GM10847 (cell line): Measurements from ENCODE around the gene ANXA4.

ENCODE experiments used
- POLR2A ChIP-seq: IDR thresholded peaks from 2 replicates; pipeline ENCODE4 v1.6.1; 2011; ENCODE audit not compliant: insufficient read length; ENCODE audit errors: extremely low read depth

ANXA4 gene

DNA sequence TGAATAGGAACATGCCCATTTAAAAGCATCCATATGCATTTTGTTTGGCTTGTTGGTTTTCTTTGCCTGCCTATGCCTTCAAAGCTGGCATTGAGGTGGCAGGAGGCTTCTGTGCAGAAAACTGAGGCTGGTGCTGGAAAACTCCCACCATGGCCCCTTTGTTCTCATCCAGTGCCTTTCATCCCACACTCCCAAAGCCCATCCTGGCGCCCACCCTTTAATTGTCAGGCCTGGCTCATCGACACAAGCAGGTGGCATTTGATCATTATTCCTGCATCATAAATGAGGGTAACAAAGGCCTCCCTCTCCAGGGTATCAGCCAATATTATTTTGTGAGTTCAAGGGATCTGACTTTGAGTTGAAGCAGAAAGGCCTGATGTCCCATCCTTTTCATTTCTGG, 24.7 kb upstream of the ANXA4 start:
- TF ChIP-seq POLR2A, result no peak

DNA sequence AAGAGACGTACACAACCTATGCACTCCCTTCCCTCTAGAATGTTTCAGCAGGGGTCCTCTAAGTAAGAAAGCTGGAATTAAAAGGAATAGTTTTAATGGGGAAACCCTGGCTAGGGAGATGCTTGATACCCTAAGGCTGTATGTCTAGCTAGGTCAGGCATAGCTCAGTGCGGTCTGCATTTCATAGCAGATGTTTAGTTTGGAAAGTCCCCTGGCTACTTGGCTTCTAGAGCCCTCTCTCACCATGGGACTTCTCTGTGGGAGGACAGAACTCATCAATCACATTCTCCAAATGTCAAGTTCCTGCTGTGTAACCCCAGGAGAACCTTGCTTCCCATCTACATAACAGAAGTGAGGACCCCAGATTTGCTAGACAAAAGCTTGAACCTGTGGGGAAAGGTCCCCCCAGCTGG, 24.1 kb upstream of the ANXA4 start:
- no peak for TF ChIP-seq POLR2A

- TF ChIP-seq POLR2A, result no peak
Observed at GRCh38 chr2:69718338-69718965, 23.5 kb upstream of the ANXA4 start.

DNA sequence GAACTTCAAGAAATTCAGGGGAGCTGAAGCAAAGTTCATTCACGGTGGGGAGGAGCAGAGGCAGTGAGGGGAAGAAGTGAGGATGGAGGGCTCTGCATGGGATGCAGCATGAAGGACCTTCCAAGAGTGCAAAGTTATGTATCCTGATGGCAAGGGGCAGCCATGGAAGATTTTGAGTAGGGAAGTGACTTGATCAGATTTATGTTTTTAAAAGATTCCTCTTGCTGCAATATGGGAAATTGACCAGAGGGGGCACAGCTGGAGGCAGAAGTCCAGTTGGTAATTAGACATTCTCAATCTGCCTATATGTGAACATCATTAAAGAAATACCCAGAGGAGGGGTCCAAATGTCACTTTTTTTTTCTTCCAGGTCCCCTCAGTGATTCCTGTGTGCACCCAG, 21.5 kb upstream of the ANXA4 start:
- no peak for TF ChIP-seq POLR2A

- TF ChIP-seq POLR2A, result no peak
Observed at GRCh38 chr2:69721022-69721421, 20.9 kb upstream of the ANXA4 start.

DNA sequence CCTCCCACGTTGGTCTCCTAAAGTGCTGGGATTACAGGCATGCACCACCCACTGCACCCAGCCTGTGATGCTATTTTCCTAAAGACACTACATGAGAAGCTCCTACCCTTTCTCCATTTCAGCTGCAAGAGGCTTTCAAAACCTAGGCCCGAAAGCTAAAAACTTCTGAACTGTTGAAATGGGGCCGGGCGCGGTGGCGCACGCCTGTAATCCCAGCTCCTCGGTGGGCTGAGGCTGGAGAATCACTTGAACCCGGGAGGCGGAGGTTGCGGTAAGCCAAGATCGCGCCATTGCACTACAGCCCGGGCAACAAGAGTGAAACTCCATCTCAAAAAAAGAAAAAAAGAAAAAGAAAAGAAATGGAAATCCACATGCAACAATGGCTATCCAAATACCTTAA, 18.1 kb upstream of the ANXA4 start:
- no peak for TF ChIP-seq POLR2A

DNA sequence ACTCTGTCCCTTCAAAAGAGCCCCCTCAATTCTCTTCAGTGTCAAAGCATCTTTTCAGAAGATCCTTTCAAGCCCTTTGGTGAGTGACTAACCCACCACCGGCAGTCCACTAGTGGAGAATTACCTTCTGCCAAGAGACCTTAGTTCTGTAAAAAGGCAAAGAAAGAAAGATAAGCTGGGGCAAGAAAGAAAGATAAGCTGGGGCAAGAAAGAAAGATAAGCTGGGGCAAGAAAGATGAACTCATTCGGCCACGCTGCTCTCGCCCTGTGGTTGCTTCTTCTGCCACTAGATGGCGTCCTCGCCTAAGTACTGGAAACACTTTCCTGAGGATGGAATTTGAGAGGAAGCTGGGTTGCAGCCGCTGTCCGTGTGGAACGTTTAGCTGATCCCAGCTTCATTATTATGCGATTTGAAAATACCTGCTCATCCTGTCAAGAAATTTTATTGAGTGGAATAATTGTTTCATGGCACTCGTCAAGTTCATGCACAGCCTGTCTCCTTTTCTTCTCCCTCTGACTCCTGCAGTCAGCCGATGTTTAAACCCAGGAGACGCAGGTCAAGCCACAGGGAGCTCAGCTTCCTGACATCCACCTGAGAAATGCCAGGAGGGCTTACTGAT, 17.3 kb upstream of the ANXA4 start:
- TF ChIP-seq POLR2A, result no peak

GRCh38 chr2:69725706-69726360, 16.1 kb upstream of the ANXA4 start:
- TF ChIP-seq POLR2A, result no peak

- no peak for TF ChIP-seq POLR2A
Observed at GRCh38 chr2:69729266-69729665, 12.7 kb upstream of the ANXA4 start.

DNA sequence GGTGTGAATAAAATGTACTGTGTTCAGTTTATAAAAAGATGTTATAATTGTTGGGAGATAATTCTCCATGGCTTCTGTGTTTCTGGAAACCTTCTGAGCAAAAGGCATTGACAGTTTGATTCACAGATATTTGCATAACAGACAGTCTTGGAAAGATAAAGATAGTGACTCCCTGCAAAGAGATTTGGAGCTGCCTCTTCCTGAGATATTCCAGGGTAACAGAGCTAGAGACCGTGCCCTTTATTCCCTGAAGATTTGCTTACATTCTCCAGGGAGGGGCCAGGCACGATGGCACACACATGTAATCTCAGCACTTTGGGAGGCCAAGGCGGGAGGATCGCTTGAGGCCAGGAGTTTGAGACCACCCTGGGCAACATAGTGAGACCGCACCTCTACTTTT, 12.2 kb upstream of the ANXA4 start:
- TF ChIP-seq POLR2A, result no peak

GRCh38 chr2:69731147-69731970, 10.6 kb upstream of the ANXA4 start:
- no peak for TF ChIP-seq POLR2A

DNA sequence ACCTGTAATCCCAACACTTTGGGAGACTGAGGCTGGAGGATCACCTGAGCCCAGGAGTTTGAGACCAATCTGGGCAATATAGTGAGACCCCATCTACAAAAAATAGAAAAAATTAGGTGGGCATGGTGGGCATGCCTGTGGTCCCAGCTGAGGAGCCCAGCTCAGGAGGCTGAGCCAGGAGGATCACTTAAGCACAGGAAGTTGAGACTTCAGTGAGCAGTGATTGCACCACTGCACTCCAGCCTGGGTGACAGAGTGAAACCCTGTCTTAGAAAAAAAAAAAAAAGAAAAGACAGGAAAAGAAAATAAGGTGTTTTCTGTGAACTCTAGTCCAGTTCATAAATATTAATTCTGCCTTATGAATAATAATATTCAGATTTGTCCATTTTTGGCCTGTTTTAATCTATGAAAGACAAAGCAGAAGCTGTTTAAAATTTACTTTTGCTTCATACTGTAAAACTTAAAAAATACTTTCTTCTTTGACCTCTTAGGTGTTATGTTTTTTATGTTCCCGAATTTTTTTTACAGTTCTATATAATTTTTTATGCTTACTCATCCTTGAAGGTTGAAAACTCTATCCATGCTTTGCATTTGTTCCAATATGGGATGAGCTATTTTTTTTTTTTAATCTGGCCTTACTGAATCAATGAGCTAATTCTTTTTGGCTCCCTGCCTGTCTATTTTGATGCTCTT, 8.4 kb upstream of the ANXA4 start:
- TF ChIP-seq POLR2A, result no peak

- TF ChIP-seq POLR2A, result no peak
Observed at GRCh38 chr2:69734035-69734611, 7.8 kb upstream of the ANXA4 start.

GRCh38 chr2:69734854-69735544, 6.9 kb upstream of the ANXA4 start:
- no peak for TF ChIP-seq POLR2A

DNA sequence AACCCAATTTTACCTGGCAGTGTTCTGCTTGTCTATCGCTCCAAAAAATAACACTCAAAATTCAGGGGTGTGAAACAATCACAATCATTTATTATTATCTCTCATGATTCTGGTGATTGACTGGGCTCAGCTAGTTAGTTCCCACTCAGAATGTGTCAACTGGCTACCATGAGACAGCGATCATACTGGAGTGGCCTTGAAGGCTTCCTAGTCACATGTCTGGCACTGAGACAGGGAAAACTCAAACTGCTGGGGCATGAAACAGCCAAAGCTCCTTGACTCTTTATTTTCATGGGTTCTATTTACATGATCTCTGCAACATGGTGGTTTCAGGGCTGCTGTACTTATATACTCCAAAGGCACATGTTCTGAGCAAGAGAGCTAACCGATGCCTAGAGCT, 6.2 kb upstream of the ANXA4 start:
- TF ChIP-seq POLR2A, result no peak

DNA sequence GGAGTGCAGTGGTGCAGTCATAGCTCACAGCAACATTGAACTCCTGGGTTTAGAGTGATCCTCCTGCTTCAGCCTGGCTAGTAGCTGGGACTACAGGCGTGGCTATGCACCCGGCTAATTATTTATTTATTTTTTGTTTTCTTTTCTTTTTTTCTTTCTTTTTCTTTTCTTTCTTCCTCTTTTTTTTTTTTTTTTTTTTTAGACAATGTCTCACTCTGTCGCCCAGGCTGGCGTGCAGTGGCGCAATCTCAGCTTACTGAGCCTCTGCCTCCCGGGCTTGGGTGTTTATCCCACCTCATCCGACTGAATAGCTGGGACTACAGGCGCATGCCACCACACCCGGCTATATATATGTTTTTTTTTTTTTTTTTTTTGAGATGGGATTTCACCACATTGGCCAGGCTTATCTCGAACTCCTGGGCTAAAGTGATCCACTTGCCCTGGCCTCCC, 1.4 kb upstream of the ANXA4 start:
- no peak for TF ChIP-seq POLR2A
